HG03064 (cell line): ENCODE measurements around the gene MYBL2.
A peak's percentile ranks its signal among the peaks of the same experiment; 100 is the strongest.
"Not testable (repeated sequence)": the region's sequence is repeated elsewhere in the genome, so short reads cannot be mapped to it uniquely, and the experiment has no call there.

ENCODE experiments used
- ATAC-seq: cut with Tn5 transposase; IDR thresholded peaks from one replicate; pipeline ENCODE4 v1.9.1; 2021; ENCODE audit warnings: low read depth; ENCODE audit not compliant: unreplicated experiment

Gene MYBL2

DNA sequence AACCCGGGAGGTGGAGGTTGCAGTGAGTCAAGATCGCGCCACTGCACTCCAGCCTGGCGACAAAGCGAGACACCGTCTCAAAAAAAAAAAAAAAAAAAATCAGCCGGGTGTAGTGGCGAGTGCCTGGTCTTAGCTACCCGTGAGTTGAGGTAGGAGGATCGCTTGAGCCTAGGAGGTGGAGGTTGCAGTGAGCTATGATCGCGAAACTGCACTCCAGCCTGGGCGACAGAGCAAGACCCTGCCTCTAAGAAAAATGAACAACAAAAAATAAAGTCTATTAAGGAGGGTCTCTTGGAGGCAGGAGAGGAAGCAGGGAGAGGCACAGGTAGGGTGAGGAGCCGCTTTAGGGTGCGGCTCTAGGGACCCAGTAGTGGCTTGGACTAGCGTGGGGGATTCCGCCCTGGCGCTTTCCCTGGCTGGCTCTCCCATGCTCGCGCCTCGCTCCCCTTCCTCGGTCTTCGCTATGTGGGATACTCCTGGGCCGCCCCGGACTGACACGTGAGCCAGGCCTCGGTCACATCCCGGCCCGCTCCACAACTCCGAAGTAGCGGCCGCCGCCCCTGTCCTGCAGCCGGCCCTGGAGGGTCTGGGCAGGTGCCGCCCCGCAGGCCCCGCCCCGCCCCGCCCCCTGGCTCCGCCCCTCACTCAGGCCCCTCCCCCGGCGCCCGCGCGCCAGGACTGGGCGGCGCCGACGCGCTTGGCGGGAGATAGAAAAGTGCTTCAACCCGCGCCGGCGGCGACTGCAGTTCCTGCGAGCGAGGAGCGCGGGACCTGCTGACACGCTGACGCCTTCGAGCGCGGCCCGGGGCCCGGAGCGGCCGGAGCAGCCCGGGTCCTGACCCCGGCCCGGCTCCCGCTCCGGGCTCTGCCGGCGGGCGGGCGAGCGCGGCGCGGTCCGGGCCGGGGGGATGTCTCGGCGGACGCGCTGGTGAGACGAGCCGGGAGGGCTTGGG is at the start of gene MYBL2:
Gene MYBL2, plus strand, starts transcription at position 739 of the 953 bp plus-strand sequence. Its CDS starts 170 bp downstream, at position 909.
- peak; percentile 82 for ATAC-seq

DNA sequence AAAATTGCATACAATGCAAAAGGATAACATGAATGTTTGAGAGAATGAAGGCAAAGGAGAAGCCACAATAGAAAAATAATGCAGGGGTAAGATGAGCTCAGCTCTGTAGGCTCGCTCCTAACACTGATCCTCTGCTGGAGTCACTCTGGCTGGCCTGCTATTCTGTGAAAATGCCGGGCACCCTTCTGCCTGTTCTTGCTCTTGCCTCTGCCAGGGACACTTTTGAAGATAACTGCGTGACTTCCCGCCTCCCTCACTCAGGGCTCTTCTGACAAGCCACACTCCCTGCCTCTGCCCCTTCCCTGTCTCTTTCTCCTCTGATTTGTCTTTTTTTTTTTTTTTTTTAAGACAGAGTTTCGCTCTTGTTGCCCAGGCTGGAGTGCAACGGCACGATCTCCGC is 35.3 kb upstream of the MYBL2 start:
- no peak for ATAC-seq

DNA sequence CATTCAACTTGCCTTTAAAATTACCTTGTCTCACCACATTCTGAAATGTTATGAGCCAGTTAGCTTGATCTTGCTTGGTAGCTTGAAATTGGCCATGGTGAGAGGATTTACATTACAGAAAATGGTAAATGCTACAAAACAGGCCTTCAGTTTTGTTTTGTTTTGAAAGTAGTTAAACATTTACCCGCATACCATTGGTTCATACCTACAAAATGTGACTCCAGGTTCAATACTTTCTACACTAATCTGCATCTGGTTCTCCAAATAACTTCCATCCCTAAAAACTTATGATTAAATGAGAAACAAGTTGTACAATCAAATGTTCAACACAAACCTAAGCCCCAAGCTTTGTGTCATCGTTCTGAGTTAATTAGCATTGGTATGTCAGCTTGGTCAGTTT is 30.5 kb upstream of the MYBL2 start:
- ATAC-seq, result no peak

DNA sequence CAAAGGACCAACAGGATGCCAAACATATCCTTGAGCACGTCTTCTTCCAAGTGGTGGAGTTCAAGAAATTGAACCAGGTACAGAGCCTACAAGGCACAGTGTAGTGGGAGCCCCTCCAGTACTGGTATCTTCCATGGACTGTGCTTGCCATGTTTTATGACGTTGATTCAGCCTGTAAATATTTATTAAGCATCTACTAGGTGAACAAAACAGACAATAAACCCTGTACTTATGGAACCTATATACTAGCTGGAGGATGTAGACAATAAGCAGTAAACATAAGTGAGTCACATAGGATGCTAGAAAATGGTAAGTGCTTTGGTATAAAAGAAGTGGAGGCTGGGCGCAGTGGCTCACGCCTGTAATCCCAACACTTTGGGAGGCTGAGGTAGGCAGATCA is 24.4 kb upstream of the MYBL2 start:
- no peak for ATAC-seq

DNA sequence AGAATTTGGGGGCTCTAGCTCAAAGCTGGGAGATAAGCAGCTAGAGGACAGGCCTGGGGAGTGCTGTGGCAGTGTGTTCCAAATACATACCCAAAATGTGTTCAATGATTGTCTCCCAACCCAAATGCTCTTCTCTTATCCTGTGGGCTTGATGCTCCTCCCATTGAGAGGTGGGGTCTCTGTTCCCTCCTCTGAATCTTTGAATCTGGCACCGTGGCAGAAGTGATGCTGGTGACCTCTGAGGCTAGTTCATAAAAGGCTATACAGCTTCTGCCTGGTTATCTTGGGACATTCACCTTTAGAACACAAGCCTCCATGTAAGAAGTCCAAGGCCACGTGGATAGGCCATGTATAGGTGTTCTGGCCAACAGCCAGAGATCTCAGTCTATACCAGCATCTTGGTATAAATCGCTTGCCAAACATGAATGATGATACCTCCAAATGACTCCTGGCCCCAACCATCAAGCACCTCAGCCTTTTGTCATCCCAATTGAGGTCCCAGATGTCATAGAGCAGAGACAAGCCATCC is 15.9 kb upstream of the MYBL2 start:
- no peak for ATAC-seq

DNA sequence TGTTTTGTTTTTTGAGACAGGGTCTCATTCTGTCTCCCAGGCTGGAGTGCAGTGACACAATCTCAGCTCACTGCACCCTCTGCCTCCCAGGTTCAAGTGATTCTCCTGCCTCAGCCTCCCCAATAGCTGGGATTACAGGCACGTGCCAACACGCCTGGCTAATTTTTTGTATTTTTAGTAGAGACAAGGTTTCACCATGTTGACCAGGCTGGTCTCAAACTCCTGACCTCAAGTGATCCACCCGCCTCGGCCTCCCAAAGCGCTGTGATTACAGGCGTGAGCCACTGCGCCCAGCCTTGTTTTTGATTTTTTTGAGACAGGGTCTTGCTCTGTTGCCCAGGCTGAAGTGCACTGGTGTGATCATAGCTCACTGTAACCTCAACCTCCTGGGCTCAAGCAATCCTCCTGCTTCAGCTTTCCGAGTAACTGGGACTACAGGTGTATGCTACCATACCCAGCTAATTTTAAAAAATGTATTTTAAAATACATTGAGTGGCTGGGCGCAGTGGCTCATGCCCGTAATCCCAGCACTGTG is 15.2 kb upstream of the MYBL2 start:
- not testable (repeated sequence) for ATAC-seq

DNA sequence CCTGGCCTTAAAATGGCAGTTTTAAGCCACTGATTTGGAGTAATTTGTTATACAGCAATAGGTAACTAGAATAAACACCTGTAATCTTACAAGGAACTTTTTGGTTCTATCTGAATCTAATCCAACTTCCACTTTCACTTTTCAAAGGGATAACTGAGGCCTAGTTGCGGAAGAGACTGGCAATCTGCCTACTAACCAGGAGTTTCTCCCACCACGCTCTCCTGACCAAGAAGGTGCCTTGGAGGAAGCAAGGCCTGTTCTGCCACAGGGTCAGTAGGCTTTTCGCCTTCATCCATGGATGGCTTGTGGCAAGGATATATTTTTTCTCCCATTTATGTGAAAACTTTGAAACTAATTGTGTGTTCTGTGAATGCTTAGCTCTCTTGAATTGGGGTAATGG is 12.9 kb upstream of the MYBL2 start:
- ATAC-seq, result no peak

DNA sequence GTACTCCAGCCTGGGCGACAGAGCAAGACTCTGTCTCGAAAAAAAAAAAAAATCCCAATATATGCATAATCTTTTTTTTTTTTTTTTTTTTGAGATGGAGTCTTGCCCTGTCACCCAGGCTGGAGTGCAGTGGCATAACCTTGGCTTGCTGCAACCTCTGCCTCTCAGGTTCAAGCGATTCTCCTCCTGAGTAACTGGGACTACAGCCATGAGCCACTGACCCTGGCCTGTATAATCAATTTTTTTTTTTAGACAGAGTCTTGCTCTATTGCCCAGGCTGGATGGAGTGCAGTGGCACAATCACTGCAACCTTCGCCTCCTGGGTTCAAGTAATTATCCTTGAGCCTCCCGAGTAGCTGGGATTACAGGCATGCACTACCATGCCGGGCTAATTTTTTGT is 11.7 kb upstream of the MYBL2 start:
- not testable (repeated sequence) for ATAC-seq

DNA sequence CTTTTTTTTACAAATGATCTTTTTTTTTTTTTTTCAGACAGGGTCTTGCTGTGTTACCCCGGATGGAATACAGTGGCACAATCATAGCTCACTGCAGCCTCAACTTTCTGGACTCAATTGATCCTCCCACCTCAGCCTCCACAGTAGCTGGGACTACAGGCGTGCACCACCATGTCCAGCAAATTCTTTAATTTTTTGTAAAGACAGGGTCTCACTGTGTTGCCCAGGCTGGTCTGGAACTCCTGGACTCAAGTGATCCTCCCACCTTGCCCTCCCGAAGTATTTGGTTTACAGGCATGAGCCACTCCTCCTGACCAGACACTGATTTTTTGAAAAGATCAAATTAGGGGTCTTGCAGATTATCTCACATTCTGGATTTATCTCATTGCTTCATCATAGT is 11.0 kb upstream of the MYBL2 start:
- ATAC-seq, result no peak

DNA sequence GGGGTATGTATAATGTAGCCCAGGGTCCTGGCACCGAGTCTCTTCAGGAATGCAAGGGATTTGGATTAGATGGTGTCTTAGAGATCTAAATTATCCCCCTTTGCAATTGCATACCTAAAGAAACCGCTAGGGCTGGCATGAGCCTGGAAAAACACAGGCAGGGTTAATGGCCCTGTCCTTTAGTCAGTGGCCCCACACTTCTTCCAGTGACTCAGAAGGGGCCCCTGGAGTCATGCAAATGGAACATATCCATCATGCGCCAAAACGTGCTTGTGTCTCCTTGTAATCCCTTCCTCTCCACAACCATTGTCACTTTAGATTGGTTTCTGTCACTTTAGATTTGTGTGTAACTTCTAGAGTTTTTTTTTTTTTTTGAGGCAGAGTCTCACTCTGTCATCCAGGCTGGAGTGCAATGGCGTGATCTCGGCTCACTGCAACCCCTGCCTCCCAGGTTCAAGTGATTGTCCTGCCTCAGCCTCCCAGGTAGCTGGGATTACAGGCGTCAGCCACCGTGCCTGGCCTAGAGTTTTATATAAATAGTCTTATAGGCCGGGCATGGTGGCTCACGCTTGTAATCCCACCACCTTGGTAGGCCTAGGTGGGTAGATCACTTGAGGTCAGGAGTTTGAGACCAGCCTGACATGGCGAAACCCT is 8.7 kb upstream of the MYBL2 start:
- no peak for ATAC-seq

DNA sequence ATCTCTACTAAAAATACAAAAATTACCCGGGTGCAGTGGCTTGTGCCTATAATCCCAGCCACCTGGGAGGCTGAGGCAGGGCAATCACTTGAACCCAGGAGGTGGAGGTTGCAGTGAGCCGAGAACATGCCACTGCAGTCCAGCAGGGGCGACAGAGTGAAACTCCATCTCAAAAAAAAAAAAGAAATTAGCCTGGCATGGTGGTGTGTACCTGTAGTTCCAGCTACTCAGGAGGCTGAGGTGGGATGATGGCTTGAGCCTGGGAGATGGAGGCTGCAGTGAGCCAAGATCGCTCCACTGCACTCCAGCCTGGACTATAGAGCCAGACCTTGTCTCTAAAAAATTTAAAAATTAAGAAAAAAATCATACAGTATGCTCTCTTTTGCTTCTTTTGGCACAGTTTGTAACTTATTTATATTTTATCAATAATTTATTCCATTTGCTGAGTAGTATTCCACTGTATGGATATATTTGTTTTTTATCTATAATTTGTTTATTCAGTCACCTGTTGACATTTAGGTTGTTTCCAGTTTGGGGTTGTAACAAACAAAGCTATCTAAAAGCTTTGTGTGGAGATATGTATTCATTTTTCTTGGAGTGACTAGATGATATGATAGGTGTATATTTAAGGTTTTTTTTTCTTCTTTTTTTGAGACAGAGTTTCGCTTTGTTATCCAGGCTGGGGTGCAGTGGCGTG is 8.0 kb upstream of the MYBL2 start:
- ATAC-seq, result no peak

DNA sequence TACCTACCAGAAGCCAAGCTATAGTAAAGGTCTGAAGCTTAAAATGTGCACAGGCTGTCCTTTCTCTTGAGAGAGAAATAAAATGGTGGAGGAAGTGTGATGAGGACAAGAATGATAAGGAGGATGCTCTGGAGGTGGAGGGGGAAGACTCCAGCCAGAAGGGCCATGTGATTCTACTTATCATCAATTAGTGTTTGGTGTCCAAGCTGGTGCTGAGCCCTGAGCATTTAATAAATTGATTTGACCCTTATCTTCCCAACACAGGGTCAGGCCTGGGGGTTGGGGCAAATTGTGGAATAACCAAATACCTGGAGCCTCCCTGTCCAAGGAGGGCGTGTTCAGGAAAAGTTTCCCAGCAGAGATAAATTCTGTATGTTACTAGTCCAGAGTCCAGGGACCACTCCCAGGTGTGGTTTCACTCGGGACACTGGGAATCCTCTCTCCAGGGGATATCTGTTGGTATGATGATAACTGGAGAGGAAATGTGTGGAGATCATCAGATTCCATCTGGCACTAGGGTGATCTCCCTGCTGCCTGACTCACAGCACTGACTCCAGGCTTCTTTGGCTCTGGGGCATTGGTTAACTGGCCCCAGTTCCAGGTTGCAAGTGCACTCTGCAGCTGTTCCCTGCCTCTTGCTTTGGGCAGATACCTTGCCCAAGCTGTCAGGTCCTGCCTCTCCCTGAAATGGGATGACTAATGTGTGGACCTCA is 3.8 kb upstream of the MYBL2 start:
- ATAC-seq, result no peak

DNA sequence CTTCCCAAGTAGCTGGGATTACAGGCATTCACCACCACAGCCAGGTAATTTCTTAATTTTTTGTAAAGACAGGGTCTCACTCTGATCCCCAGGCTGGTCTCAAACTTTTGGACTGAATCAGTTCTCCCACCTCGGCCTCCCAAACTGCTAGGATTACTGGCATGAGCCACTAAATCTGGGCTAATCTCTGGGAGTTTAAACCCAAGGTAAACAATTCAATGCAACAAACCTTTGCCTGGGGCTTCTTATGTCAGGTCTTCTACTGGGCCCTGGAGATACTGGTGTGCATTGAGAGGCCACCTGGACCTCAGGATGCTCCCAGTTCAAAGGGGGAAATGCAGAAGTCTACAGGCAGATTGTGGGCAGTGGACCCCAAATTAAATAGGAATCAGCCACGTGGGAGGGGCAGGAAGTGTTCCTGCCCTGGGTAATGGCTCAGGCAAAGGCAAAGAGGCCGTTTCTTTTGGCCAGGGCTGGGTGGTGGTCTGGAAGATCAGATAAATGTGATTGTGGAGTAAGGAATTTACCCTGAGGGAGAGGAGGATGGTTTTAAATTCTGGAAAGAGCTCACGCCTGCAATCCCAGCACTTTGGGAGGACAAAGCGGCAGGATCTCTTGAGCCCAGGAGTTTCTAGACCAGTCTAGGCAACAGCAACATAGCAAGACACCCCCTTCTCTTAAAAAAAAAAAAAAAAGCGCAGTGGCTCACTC is 1.3 kb upstream of the MYBL2 start:
- ATAC-seq, result no peak

DNA sequence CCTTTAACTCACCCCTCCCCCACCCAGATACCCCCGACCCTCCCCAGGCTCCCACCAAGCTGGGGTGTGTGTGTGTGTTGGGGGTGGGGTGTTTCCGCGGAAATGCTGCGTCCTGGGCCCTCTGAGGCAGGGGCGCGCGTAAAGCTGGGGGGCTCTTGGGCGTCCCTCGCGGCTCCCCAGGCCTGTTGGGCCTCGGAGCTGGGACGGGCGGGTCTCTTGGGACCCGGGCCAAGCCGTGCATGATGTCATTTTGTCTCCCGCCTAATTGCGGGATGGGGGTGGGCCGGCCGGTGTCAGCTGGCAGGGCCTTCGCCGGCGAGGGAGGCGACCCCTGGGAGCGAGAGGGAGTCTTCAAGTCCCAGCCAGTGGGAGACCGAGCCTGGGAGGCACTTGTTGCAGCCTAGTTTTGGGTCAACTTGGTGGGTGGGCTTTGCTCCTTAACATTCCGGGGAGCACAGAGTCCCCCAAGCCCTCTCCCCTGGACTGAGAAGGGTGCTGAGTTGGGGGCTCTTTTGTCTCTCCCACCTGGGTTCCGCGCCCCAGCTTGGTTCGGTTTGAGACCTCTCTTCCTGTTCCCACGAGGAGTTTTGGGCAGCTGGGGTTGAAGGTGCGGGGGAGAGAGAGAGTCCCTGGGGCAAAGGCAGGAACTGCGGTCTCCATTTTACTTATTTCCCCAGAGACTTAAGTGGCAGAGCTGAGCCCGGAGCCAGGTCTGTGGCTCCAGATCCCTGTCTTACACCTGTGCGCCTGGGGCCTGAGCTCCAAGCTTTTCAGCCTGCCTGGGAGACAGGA is 623 bp downstream of the MYBL2 start:
- peak; percentile 3 for ATAC-seq

DNA sequence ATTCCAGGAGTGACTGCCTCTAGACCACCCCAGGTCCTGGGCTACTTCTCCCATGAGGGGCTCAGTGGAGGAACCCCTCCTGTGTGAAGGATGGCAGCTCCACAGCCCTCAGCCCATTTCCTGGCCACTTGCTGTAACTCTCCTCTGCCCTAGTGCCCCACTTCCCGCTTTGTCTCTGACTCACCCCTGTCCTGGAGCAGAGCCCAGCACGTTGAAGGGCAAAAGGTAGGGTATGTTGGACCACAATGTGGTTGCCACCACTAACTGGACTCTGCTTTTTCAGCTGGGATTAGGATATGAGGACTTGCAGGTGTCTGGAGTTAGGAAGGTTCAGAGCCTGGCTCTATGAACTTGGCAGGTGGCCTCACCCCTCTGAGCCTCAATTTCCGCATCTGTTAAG is 2.4 kb downstream of the MYBL2 start:
- ATAC-seq, result no peak

DNA sequence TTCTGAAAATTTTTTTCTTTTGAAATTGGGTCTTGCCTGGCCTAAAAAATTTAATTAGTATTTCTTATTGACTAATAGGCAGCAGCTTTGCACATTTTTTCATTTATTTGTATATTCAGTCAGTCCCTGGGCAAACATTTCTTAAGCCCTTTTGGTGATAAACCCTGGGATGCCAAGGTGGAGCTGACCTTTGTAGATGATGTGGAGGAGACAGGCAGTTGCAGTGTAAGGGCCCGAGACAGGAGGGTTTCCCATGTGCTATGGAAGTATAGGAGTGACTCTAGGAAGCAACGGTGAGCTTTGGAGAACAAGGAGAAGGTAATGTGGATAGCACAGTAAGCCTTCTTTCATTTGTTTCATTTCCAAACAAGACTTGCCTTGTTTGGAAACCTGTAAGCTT is 3.5 kb downstream of the MYBL2 start:
- no peak for ATAC-seq

DNA sequence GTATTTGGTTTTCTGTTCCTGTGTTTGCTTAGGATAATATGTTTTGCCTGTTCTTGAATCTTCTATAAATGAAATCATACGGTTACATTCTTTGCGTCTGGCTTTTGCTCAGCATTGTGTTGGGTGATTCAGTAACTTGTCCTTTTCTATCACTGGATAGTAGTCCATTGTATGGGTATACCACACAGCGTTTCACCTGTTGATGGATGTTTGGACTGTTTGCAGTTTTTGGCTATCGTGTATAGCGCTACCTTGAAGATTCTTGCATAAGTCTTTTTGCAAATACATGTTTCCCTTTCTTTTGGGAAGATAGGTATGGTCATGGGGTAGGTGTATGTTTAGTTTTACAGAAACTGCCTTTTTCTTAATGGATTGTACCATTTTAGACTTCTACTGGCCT is 9.5 kb downstream of the MYBL2 start:
- ATAC-seq, result no peak

DNA sequence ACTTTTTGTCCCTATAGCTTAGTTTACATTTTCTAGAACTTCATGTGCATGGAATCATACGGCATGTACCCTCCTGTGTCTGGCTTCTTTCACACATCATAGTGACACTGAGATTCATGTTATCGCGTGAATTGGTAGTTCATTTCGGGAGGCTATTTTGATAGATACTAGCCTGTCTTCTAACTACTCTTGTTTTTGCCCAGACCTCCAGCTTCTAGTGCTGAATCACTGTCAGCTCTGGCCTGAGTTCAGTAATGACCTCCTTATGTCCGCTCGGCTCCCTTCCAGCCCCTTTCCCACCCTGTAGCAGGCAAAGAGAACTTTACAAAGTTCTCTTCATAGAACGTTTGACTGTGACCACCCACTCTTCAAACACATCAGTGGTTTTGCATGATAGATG is 14.1 kb downstream of the MYBL2 start:
- no peak for ATAC-seq

DNA sequence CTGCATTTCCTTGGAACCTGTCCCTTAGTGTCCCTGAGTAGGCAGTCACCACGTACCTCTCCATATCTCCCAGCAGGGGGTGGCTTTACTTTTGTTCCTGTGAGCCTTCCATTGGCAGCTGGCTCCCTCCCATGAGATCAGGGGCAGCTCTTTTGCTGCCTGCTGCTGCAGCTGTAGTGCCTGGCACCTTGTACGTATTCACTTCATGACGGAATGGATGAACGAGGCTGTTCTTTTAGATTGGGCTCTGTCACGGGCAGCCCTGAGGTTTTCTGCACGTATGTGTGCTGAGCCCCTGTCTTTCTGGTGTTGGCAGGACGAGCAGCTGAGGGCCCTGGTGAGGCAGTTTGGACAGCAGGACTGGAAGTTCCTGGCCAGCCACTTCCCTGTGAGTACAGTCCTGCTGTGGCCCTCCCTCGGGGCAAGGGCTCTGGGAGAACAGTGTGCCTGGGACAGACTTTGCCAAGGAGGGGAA is 14.6 kb downstream of the MYBL2 start:
- ATAC-seq, result peak; percentile 18
